ENCODE measurements around the gene B4GALT3.

The B4GALT3 gene

GRCh38 chr1:161173711-161174110 lies 3.6 kb downstream of the B4GALT3 start:
- no peak overlapping the region for H3K27ac ChIP-seq (replicated peaks)
- TF ChIP-seq POLR2AphosphoS5 (IDR thresholded peaks at IDR 0.05; ENCODE audit: low read depth) (no peak), GABPA (IDR thresholded peaks at IDR 0.05; ENCODE audit: low read depth) (no peak), CTCF (IDR thresholded peaks at IDR 0.05; ENCODE audit: insufficient read depth, low read length) (no peak), SPI1 (IDR thresholded peaks at IDR 0.05; ENCODE audit: borderline replicate concordance, low read depth) (no peak), REST (IDR thresholded peaks at IDR 0.05; ENCODE audit: insufficient replicate concordance, low read depth) (no peak)
- H3K4me3 ChIP-seq (replicated peaks; ENCODE audit: insufficient read depth, low read length), result no peak overlapping the region
- H3K27me3 ChIP-seq (ENCODE audit: insufficient read depth, poor library complexity, severe bottlenecking), result no peaks in the 10 kb centered on the region
- DNase-seq (ENCODE audit: low read depth in 1 of 2, low spot score in 1 of 2), result no peak

- no peak for DNase-seq (ENCODE audit: low read depth in 1 of 2, low spot score in 1 of 2)
- H3K27me3 ChIP-seq (ENCODE audit: insufficient read depth, poor library complexity, severe bottlenecking), result no peaks in the 10 kb centered on the region
- H3K27ac ChIP-seq (replicated peaks), result no peak overlapping the region
- TF ChIP-seq CTCF (IDR thresholded peaks at IDR 0.05; ENCODE audit: insufficient read depth, low read length) (no peak), SPI1 (IDR thresholded peaks at IDR 0.05; ENCODE audit: borderline replicate concordance, low read depth) (no peak), REST (IDR thresholded peaks at IDR 0.05; ENCODE audit: insufficient replicate concordance, low read depth) (no peak), GABPA (IDR thresholded peaks at IDR 0.05; ENCODE audit: low read depth) (no peak), POLR2AphosphoS5 (IDR thresholded peaks at IDR 0.05; ENCODE audit: low read depth) (no peak)
- H3K4me3 ChIP-seq (replicated peaks; ENCODE audit: insufficient read depth, low read length), result no peak overlapping the region
Observed at GRCh38 chr1:161172776-161173376, 4.4 kb downstream of the B4GALT3 start.

GRCh38 chr1:161172349-161172748 lies 5.0 kb downstream of the B4GALT3 start:
- Histone ChIP-seq H3K27ac (replicated peaks) (no peak overlapping the region), H3K27me3 (ENCODE audit: insufficient read depth, poor library complexity, severe bottlenecking) (no peaks in the 10 kb centered on the region), H3K4me3 (replicated peaks; ENCODE audit: insufficient read depth, low read length) (no peak overlapping the region)
- TF ChIP-seq REST (IDR thresholded peaks at IDR 0.05; ENCODE audit: insufficient replicate concordance, low read depth) (no peak), CTCF (IDR thresholded peaks at IDR 0.05; ENCODE audit: insufficient read depth, low read length) (no peak), SPI1 (IDR thresholded peaks at IDR 0.05; ENCODE audit: borderline replicate concordance, low read depth) (no peak), POLR2AphosphoS5 (IDR thresholded peaks at IDR 0.05; ENCODE audit: low read depth) (no peak), GABPA (IDR thresholded peaks at IDR 0.05; ENCODE audit: low read depth) (no peak)
- DNase-seq (ENCODE audit: low read depth in 1 of 2, low spot score in 1 of 2), result no peak

Data from HL-60 (cell line).